H1 (cell line): ENCODE data around the gene PRMT3. TPM values are rescaled to one million over a fixed set of nuclear protein-coding genes. Genes with fewer than 3 reads are reported as not detected.
"Not testable (repeated sequence)": the region's sequence is repeated elsewhere in the genome, so short reads cannot be mapped to it uniquely, and the experiment has no call there.

Experiments
- CTCF ChIA-PET: fragments of 300-600 bp; sonication (Branson Sonifier 250); formaldehyde crosslinking; loops from one replicate; lab custom pipeline; 2021; ENCODE audit not compliant: partially characterized antibody; lab: Charles Lee
- POLR2A ChIA-PET: fragments of 300-600 bp; sonication (Branson Sonifier 250); formaldehyde crosslinking; loops from one replicate; lab custom pipeline; 2021; ENCODE audit warnings: inconsistent platforms; ENCODE audit not compliant: partially characterized antibody; lab: Charles Lee
- DNase-seq, 2 experiments: peaks; one replicate each; pipeline versions ENCODE4 v3.0.0 to v3.0.0-alpha.2; 2010 to 2022; ENCODE audit warnings: low spot score in 2 of 2, low read depth in 1 of 2, mixed read lengths in 1 of 2
- FAIRE-seq: peaks from 2 replicates; lab custom pipeline; 2011; peaks lifted over from hg19 to GRCh38; lab: Jason Lieb, UNC
- H2AFZ ChIP-seq: 2 replicates; pipeline ENCODE4 v1.8.1; 2012; ENCODE audit warnings: low read length, inconsistent platforms
- H2AK5ac ChIP-seq: 2 replicates; pipeline ENCODE4 v1.6.1; 2013; ENCODE audit warnings: low read depth, low read length
- H2BK120ac ChIP-seq: replicated peaks from 2 replicates; pipeline ENCODE3; 2013; ENCODE audit warnings: low read depth, low read length, inconsistent platforms
- H2BK12ac ChIP-seq: 2 replicates; pipeline ENCODE4 v1.6.1; 2013; ENCODE audit warnings: low read depth, low read length
- H2BK15ac ChIP-seq: 2 replicates; pipeline ENCODE4 v1.6.1; 2013; ENCODE audit warnings: low read length
- H2BK20ac ChIP-seq: 2 replicates; pipeline ENCODE4 v1.6.1; 2013; ENCODE audit warnings: low read length
- H2BK5ac ChIP-seq: 2 replicates; pipeline ENCODE4 v1.6.1; 2013; ENCODE audit warnings: low read depth, low read length
- H3K14ac ChIP-seq: 2 replicates; pipeline ENCODE4 v1.6.1; 2013; ENCODE audit warnings: inconsistent platforms; ENCODE audit not compliant: insufficient read length
- H3K18ac ChIP-seq: 2 replicates; pipeline ENCODE4 v1.6.1; 2013; ENCODE audit warnings: low read length; ENCODE audit errors: extremely low read depth
- H3K23ac ChIP-seq: 2 replicates; pipeline ENCODE4 v1.6.1; 2013; ENCODE audit warnings: inconsistent platforms; ENCODE audit not compliant: insufficient read length
- H3K23me2 ChIP-seq: 2 replicates; pipeline ENCODE4 v1.6.1; 2013; ENCODE audit warnings: low read depth, low read length
- H3K27ac ChIP-seq: 2 replicates; pipeline ENCODE4 v1.6.1; 2011; ENCODE audit warnings: low read depth, low read length, inconsistent platforms
- H3K27me3 ChIP-seq, 4 experiments: replicated peaks in 1 of 4; 1 replicate in 1 of 4; 2 replicates in 3 of 4; pipeline versions ENCODE4 v1.6.1 to v1.8.1; 2011 to 2013; ENCODE audit warnings: low read length in 3 of 4, mild to moderate bottlenecking in 3 of 4, inconsistent platforms in 2 of 4, mixed read lengths in 2 of 4, moderate library complexity in 1 of 4; ENCODE audit not compliant: control insufficient read depth in 3 of 4, insufficient read depth in 3 of 4; ENCODE audit errors: extremely low read depth in 1 of 4
- H3K36me3 ChIP-seq, 4 experiments: 2 replicates each; pipeline versions ENCODE4 v1.6.1 to v1.8.1; 2011 to 2013; ENCODE audit warnings: mild to moderate bottlenecking in 4 of 4, low read length in 3 of 4, moderate library complexity in 2 of 4, control low read depth in 1 of 4, inconsistent platforms in 1 of 4; ENCODE audit not compliant: insufficient read depth in 4 of 4, control insufficient read depth in 2 of 4
- H3K4ac ChIP-seq: replicated peaks from 2 replicates; pipeline ENCODE3; 2013; ENCODE audit warnings: low read length, low read depth, mixed read lengths, inconsistent platforms; ENCODE audit not compliant: insufficient read length
- H3K4me1 ChIP-seq, 4 experiments: replicated peaks in 1 of 4; 1 replicate in 1 of 4; 2 replicates in 3 of 4; pipeline versions ENCODE4 v1.6.1 to v1.8.1; 2011 to 2013; ENCODE audit warnings: low read length in 3 of 4, inconsistent platforms in 2 of 4, mixed read lengths in 1 of 4; ENCODE audit not compliant: insufficient read depth in 4 of 4, control insufficient read depth in 3 of 4
- H3K4me2 ChIP-seq, 2 experiments: 2 replicates each; pipeline versions ENCODE4 v1.6.1 to v1.8.1; 2011 to 2013; ENCODE audit warnings: low read depth in 2 of 2, low read length in 2 of 2, control low read depth in 1 of 2, inconsistent platforms in 1 of 2, mild to moderate bottlenecking in 1 of 2; ENCODE audit not compliant: insufficient read depth in 1 of 2
- H3K4me3 ChIP-seq, 4 experiments: fragments of 200-600, 300-600 bp in 1 of 4; sonication (generic), shearing (Covaris generic), sonication (Bioruptor Twin) in 1 of 4; 2 replicates each; pipeline versions ENCODE4 v1.5.1 to v1.8.1; 2011 to 2016; ENCODE audit warnings: low read length in 4 of 4, low read depth in 3 of 4, control low read depth in 2 of 4, inconsistent platforms in 2 of 4, mild to moderate bottlenecking in 2 of 4, mixed read lengths in 1 of 4, moderate library complexity in 1 of 4; ENCODE audit not compliant: insufficient read depth in 2 of 4; ENCODE audit errors: extremely low read depth in 1 of 4
- H3K56ac ChIP-seq: replicated peaks from 2 replicates; pipeline ENCODE3; 2013; ENCODE audit warnings: low read depth, mild to moderate bottlenecking, mixed read lengths, low read length, inconsistent platforms; ENCODE audit not compliant: insufficient read length
- H3K79me1 ChIP-seq: 2 replicates; pipeline ENCODE4 v1.6.1; 2013; ENCODE audit warnings: low read depth, low read length, control low read depth
- H3K79me2 ChIP-seq, 2 experiments: 2 replicates each; pipeline versions ENCODE4 v1.6.1 to v1.8.1; 2012 to 2013; ENCODE audit warnings: low read length in 2 of 2, mild to moderate bottlenecking in 2 of 2, inconsistent platforms in 1 of 2; ENCODE audit not compliant: insufficient read depth in 2 of 2, control insufficient read depth in 1 of 2
- H3K9ac ChIP-seq, 4 experiments: replicated peaks in 1 of 4; 1 replicate in 1 of 4; 2 replicates in 3 of 4; pipeline versions ENCODE4 v1.6.1 to v1.8.1; 2011 to 2013; ENCODE audit warnings: low read depth in 3 of 4, low read length in 3 of 4, control low read depth in 2 of 4, mild to moderate bottlenecking in 2 of 4, moderate library complexity in 2 of 4, inconsistent platforms in 1 of 4; ENCODE audit errors: extremely low read depth in 1 of 4
- H3K9me3 ChIP-seq, 2 experiments: 2 replicates each; pipeline versions ENCODE4 v1.6.1 to v1.8.1; 2012 to 2013; ENCODE audit warnings: mild to moderate bottlenecking in 2 of 2, moderate library complexity in 2 of 2, control low read depth in 1 of 2, inconsistent platforms in 1 of 2, low read depth in 1 of 2, low read length in 1 of 2, mixed read lengths in 1 of 2; ENCODE audit not compliant: insufficient read depth in 2 of 2
- H4K20me1 ChIP-seq, 2 experiments: replicated peaks in 1 of 2; 2 replicates each; pipeline versions ENCODE3 to v1.8.1; 2011 to 2013; ENCODE audit warnings: inconsistent platforms in 2 of 2, low read length in 2 of 2, mild to moderate bottlenecking in 1 of 2; ENCODE audit not compliant: insufficient read depth in 2 of 2, control insufficient read depth in 1 of 2
- H4K5ac ChIP-seq: 2 replicates; pipeline ENCODE4 v1.6.1; 2013; ENCODE audit warnings: low read length, low read depth, mixed read lengths, inconsistent platforms; ENCODE audit not compliant: insufficient read length
- H4K8ac ChIP-seq: 2 replicates; pipeline ENCODE4 v1.8.0; 2013; ENCODE audit warnings: mild to moderate bottlenecking, moderate library complexity, low read length, inconsistent platforms; ENCODE audit not compliant: insufficient read depth; ENCODE audit errors: extremely low read depth
- H4K91ac ChIP-seq: replicated peaks from 2 replicates; pipeline ENCODE3; 2013; ENCODE audit warnings: low read length, mixed read lengths, inconsistent platforms; ENCODE audit not compliant: insufficient read length
- polyA plus RNA-seq, 7 experiments: library from polyadenylated mRNA; depleted of rRNA in 3 of 7; stranded (reverse) in 5 of 7; unstranded in 2 of 7; fragments of >200 nt in 5 of 7; fragments of 200-250 nt in 2 of 7; gene quantifications; 1 replicate in 5 of 7; 2 replicates in 1 of 7; 4 replicates in 1 of 7; pipeline versions ENCODE4 v1.2.1 to v1.2.3, GENCODE V29; 2011 to 2013; ENCODE audit warnings: missing spikeins in 2 of 7, mixed read lengths in 2 of 7
- total RNA-seq: library from RNA; stranded (reverse); fragmentation: NEBNext Ultra II Directional; extraction: Animal tissue kit (Norgen Biotek cat#: 25700); gene quantifications from 2 replicates; pipeline ENCODE4 v1.2.1, GENCODE V29; 2021

Gene PRMT3
- total and polyA plus RNA-seq, 2 of the 8 experiments (the other 6 are each of a cell fraction or from before 2014, with no cell fraction given): 11.2 to 26.5 TPM

DNA sequence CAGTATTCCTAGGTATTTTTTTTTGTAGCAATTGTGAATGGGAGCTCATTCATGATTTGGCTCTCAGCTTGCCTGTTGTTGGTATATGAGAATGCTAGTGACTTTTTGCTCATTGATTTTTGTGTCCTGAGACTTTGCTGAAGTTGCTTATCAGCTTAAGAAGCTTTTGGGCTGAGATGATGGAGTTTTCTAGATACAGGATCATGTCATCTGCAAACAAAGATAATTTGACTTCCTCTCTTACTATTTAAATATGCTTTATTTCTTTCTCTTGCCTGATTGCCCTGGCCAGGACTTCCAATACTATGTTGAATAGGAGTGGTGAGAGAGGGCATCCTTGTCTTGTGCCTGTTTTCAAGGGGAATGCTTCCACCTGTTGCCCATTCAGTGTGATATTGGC is 84.4 kb downstream of the PRMT3 start:
- H4K5ac ChIP-seq, H3K9ac ChIP-seq, H3K18ac ChIP-seq, H2BK20ac ChIP-seq, H3K79me1 ChIP-seq, H4K91ac ChIP-seq, H2BK120ac ChIP-seq, H3K23ac ChIP-seq, POLR2A ChIA-PET, H2AK5ac ChIP-seq, H4K20me1 ChIP-seq, H2BK12ac ChIP-seq, H3K4ac ChIP-seq, H3K56ac ChIP-seq, H3K27me3 ChIP-seq, H3K4me2 ChIP-seq, H2AFZ ChIP-seq, H3K27ac ChIP-seq, H3K4me3 ChIP-seq, H3K9me3 ChIP-seq, H3K36me3 ChIP-seq, H3K14ac ChIP-seq, H3K79me2 ChIP-seq, H4K8ac ChIP-seq, FAIRE-seq, DNase-seq, H3K23me2 ChIP-seq, H3K4me1 ChIP-seq, H2BK15ac ChIP-seq, H2BK5ac ChIP-seq: not testable (repeated sequence)
- CTCF ChIA-PET: interaction anchor here (0.7 to 1.1 kb wide), 2 partner anchors 58 to 285 kb away, joined by 3 read pairs; no protein-coding TSS in a partner anchor
